HG03378 (cell line): ENCODE data around the gene WDSUB1.

ENCODE experiments used
- ATAC-seq: cut with Tn5 transposase; IDR thresholded peaks from one replicate; pipeline ENCODE4 v1.9.1; 2021; ENCODE audit warnings: mild to moderate bottlenecking, moderate library complexity; ENCODE audit not compliant: unreplicated experiment

Gene WDSUB1

GRCh38 chr2:159285929-159286708 is at the start of gene WDSUB1:
WDSUB1 (minus strand) TSS chr2:159286703; CDS start chr2:159283069, 3,634 bp downstream.
- peak; percentile 14 for ATAC-seq

- no peak for ATAC-seq
Observed at GRCh38 chr2:159326569-159327255, 40.2 kb upstream of the WDSUB1 start.

- no peak for ATAC-seq
Observed at GRCh38 chr2:159322419-159322818, 35.9 kb upstream of the WDSUB1 start.

- ATAC-seq, result no peak
Observed at GRCh38 chr2:159317392-159318088, 31.0 kb upstream of the WDSUB1 start.

GRCh38 chr2:159307942-159308341 is 21.4 kb upstream of the WDSUB1 start:
- ATAC-seq, result no peak

- no peak for ATAC-seq
Observed at GRCh38 chr2:159300586-159300985, 14.1 kb upstream of the WDSUB1 start.

- no peak for ATAC-seq
Observed at GRCh38 chr2:159298967-159299366, 12.5 kb upstream of the WDSUB1 start.

- ATAC-seq, result no peak
Observed at GRCh38 chr2:159297042-159297707, 10.7 kb upstream of the WDSUB1 start.

GRCh38 chr2:159292157-159292556 is 5.7 kb upstream of the WDSUB1 start:
- ATAC-seq, result no peak

GRCh38 chr2:159290289-159290907 is 3.9 kb upstream of the WDSUB1 start:
- no peak for ATAC-seq

GRCh38 chr2:159287733-159288132 is 1.2 kb upstream of the WDSUB1 start:
- no peak for ATAC-seq

- ATAC-seq, result peak; percentile 67
Observed at GRCh38 chr2:159286709-159287441, 372 bp upstream of the WDSUB1 start.

GRCh38 chr2:159285433-159285832 is 1.1 kb downstream of the WDSUB1 start:
- no peak for ATAC-seq

GRCh38 chr2:159283529-159283928 is 3.0 kb downstream of the WDSUB1 start:
- ATAC-seq, result no peak

GRCh38 chr2:159281002-159281401 is 5.5 kb downstream of the WDSUB1 start:
- ATAC-seq, result no peak

GRCh38 chr2:159279700-159280099 is 6.8 kb downstream of the WDSUB1 start:
- ATAC-seq, result no peak

GRCh38 chr2:159275111-159275510 is 11.4 kb downstream of the WDSUB1 start:
- no peak for ATAC-seq

- ATAC-seq, result no peak
Observed at GRCh38 chr2:159272156-159272555, 14.3 kb downstream of the WDSUB1 start.

GRCh38 chr2:159270744-159271379 is 15.6 kb downstream of the WDSUB1 start:
- no peak for ATAC-seq

GRCh38 chr2:159267921-159268320 is 18.6 kb downstream of the WDSUB1 start:
- no peak for ATAC-seq
